Measurements from ENCODE around the gene LYAR. TPM values are rescaled to one million over a fixed set of nuclear protein-coding genes. Genes with fewer than 3 reads are reported as not detected.
"Not testable (repeated sequence)": the region's sequence is repeated elsewhere in the genome, so short reads cannot be mapped to it uniquely, and the experiment has no call there.

The LYAR gene
- total RNA-seq, 2 experiments from 2014 or later: 47.4 to 49.8 TPM

- no peaks in the 10 kb centered on the region for H3K27me3 Mint-ChIP-seq
- H3K4me3 Mint-ChIP-seq: no peak overlapping the region
- ChIA-PET POLR2A (interaction anchor here (1.3 to 7.1 kb wide), 3 partner anchors 12 to 24 kb away, joined by 5 to 57 read pairs (median 11); partner anchors contain the start of genes LYAR, TMEM128 and ZBTB49), CTCF (interaction anchor here (2.4 kb wide), 1 partner anchor 13 kb away, joined by 14 read pairs; no protein-coding TSS in a partner anchor)
- H3K9me3 Mint-ChIP-seq: no peaks in the 10 kb centered on the region
- H3K36me3 Mint-ChIP-seq (ENCODE audit: low read depth): peaks cover 68% of the 10 kb centered on the region
- H3K27ac Mint-ChIP-seq: peak overlapping the region; percentile 99
- H3K4me1 Mint-ChIP-seq: peaks cover 42% of the 10 kb centered on the region
- DNase-seq: no peak
Observed at GRCh38 chr4:4271912-4272311, 18.0 kb downstream of the LYAR start.

DNA sequence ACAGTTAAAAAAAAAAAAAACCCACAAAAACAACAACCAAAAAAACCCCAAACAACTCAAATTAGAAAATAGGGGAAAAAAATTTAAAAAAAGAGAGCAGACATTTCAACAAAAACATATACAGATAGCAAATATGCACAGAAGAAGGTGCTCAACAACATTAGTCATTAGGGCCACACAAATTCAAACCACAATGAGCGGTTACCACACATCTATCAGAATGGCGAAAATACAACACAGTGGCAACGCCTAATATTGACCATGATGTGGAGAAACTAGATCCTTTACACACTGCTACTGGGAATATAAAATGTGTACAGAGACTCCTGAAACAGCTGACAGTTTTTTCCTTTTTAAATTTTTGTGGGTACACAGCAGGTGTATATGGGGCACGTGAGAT is 19.4 kb downstream of the LYAR start:
- ChIA-PET POLR2A (interaction anchor here (0.8 to 7.1 kb wide), 6 partner anchors 10 to 160 kb away, joined by 3 to 57 read pairs (median 8); partner anchors contain the start of genes LYAR, TMEM128 and ZBTB49), CTCF (interaction anchor here (0.8 to 2.9 kb wide), 2 partner anchors 10 to 22 kb away, joined by 4 to 29 read pairs; no protein-coding TSS in a partner anchor)
- no peak for DNase-seq
- H3K4me1 Mint-ChIP-seq: peaks cover 42% of the 10 kb centered on the region
- peaks cover 74% of the 10 kb centered on the region for H3K36me3 Mint-ChIP-seq (ENCODE audit: low read depth)
- no peaks in the 10 kb centered on the region for H3K27me3 Mint-ChIP-seq
- H3K4me3 Mint-ChIP-seq: peak overlapping the region; percentile 56
- H3K9me3 Mint-ChIP-seq: no peaks in the 10 kb centered on the region
- peak overlapping the region; percentile 99 for H3K27ac Mint-ChIP-seq

DNA sequence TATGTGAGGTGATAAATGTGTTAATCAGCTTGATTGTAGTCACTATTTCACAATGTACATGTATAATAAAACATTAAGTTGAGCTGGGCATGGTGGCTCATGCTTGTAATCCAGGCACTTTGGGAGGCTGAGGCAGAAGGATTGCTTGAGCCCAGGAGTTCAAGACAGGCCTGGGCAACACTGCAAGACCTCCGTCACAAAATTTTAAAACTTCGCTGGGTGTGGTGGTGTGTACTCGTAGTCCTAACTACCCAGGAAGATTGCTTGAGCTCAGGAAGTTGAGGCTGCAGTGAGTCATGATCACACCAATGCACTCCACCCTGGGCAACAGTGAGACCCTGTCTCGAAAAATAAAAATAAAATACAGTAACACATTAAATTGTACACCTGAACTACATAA is 20.1 kb downstream of the LYAR start:
- CTCF ChIA-PET: interaction anchor here (0.8 to 2.9 kb wide), 4 partner anchors 10 to 23 kb away, joined by 3 to 29 read pairs (median 4); no protein-coding TSS in a partner anchor
- peak; percentile 56 for DNase-seq
- Mint-ChIP-seq H3K36me3 (ENCODE audit: low read depth) (peaks cover 70% of the 10 kb centered on the region), H3K27ac (peak overlapping the region; percentile 99), H3K4me1 (peaks cover 42% of the 10 kb centered on the region), H3K9me3 (no peaks in the 10 kb centered on the region), H3K27me3 (no peaks in the 10 kb centered on the region), H3K4me3 (peak overlapping the region; percentile 70)
- POLR2A ChIA-PET: interaction anchor here (0.8 to 7.1 kb wide), 5 partner anchors 10 to 161 kb away, joined by 3 to 57 read pairs (median 11); partner anchors contain the start of genes LYAR, TMEM128 and ZBTB49

- H3K4me3 Mint-ChIP-seq: peak overlapping the region; percentile 70
- H3K27ac Mint-ChIP-seq: peak overlapping the region; percentile 99
- H3K9me3 Mint-ChIP-seq: no peaks in the 10 kb centered on the region
- POLR2A ChIA-PET: interaction anchor here (0.7 to 7.1 kb wide), 7 partner anchors 10 to 62 kb away, joined by 3 to 57 read pairs (median 6); partner anchors contain the start of genes LYAR, TMEM128 and ZBTB49
- DNase-seq: peak; percentile 68
- peaks cover 42% of the 10 kb centered on the region for H3K4me1 Mint-ChIP-seq
- CTCF ChIA-PET: interaction anchor here (0.9 to 2.9 kb wide), 3 partner anchors 9 to 23 kb away, joined by 3 to 29 read pairs (median 3); no protein-coding TSS in a partner anchor
- H3K36me3 Mint-ChIP-seq (ENCODE audit: low read depth): peaks cover 65% of the 10 kb centered on the region
- no peaks in the 10 kb centered on the region for H3K27me3 Mint-ChIP-seq
Observed at GRCh38 chr4:4269331-4269731, 20.6 kb downstream of the LYAR start.

- POLR2A ChIA-PET: interaction anchor here (0.7 to 7.1 kb wide), 9 partner anchors 9 to 80 kb away, joined by 3 to 57 read pairs (median 4); partner anchors contain the start of genes LYAR, TMEM128 and ZBTB49
- H3K4me3 Mint-ChIP-seq: peak overlapping the region; percentile 70
Observed at GRCh38 chr4:4268776-4269175, 21.2 kb downstream of the LYAR start.

DNA sequence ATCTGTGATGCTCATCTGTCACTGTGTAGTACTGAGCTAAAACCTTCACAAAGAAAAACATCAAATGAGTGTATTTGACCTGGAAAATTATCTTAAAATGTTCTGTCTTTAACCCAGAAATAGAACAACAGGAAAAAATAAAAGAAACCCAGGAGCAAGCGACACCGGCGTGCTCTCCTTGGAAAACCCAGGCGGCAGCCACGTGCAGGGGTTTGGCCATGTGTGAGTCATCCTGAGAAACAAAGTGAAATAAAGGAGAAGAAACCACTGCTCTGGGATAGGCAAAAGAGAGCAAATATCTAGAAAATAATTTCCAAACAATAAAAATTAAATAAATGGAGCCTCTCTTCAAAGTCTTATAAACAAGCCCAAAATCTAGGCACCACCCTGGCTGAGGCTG is 22.0 kb downstream of the LYAR start:
- Mint-ChIP-seq H3K27me3 (no peaks in the 10 kb centered on the region), H3K27ac (peak overlapping the region; percentile 47), H3K4me3 (no peak overlapping the region), H3K4me1 (peaks cover 42% of the 10 kb centered on the region), H3K36me3 (ENCODE audit: low read depth) (peaks cover 55% of the 10 kb centered on the region), H3K9me3 (no peaks in the 10 kb centered on the region)
- DNase-seq: no peak
- POLR2A ChIA-PET: interaction anchor here (1.1 to 7.1 kb wide), 7 partner anchors 8 to 81 kb away, joined by 3 to 57 read pairs (median 4); partner anchors contain the start of genes LYAR, TMEM128 and ZBTB49
- CTCF ChIA-PET: interaction anchor here (1.0 to 2.9 kb wide), 5 partner anchors 8 to 69 kb away, joined by 3 to 29 read pairs (median 4); no protein-coding TSS in a partner anchor

More at GRCh38 chr4:4268776-4269175, 21.2 kb downstream of the LYAR start:
- Mint-ChIP-seq H3K36me3 (ENCODE audit: low read depth) (peaks cover 61% of the 10 kb centered on the region), H3K27ac (peak overlapping the region; percentile 99), H3K9me3 (no peaks in the 10 kb centered on the region), H3K4me1 (peaks cover 42% of the 10 kb centered on the region), H3K27me3 (no peaks in the 10 kb centered on the region)
- CTCF ChIA-PET: interaction anchor here (1.1 to 2.9 kb wide), 2 partner anchors 9 to 24 kb away, joined by 3 to 29 read pairs; no protein-coding TSS in a partner anchor
- DNase-seq: no peak

DNA sequence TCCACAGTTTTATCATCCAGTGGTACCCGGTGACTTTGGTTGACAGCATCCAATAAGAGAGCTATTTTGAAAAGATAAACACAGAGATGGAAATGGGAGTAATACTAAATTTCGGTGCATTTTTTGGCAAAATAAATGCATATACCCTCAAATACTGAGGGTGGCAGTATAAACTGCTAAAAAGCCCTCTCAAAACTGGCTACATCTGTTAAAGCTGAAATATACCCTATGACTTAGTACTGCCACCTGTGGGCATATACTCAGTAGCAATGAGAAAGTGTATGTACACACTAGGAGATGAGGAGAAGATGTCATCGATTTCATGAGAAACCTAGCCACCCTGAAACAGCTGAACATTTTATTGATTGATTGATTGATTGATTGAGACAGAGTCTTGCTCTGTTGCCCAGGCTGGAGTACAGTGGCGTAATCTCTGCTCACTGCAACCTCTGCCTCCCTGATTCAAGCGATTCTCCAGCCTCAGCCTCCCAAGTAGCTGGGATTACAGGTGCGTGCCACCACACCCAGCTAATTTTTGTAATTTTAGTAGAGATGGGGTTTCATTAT is 29.7 kb downstream of the LYAR start:
- Mint-ChIP-seq H3K9me3 (no peaks in the 10 kb centered on the region), H3K27ac (no peak overlapping the region), H3K4me3 (no peak overlapping the region), H3K36me3 (ENCODE audit: low read depth) (no peaks in the 10 kb centered on the region), H3K4me1 (peaks cover 4% of the 10 kb centered on the region), H3K27me3 (no peaks in the 10 kb centered on the region)
- ChIA-PET POLR2A (interaction anchor here (1.0 to 2.5 kb wide), 8 partner anchors 9 to 78 kb away, joined by 4 to 14 read pairs (median 7); partner anchors contain the start of genes LYAR, TMEM128 and ZBTB49), CTCF (interaction anchor here (0.9 to 3.5 kb wide), 21 partner anchors 9 to 171 kb away, joined by 3 to 62 read pairs (median 5); partner anchors contain the start of genes LYAR, TMEM128 and ZBTB49)
- no peak for DNase-seq

GRCh38 chr4:4259484-4260100 is 30.4 kb downstream of the LYAR start:
- Mint-ChIP-seq H3K27ac (no peak overlapping the region), H3K9me3 (no peaks in the 10 kb centered on the region), H3K36me3 (ENCODE audit: low read depth) (no peaks in the 10 kb centered on the region), H3K4me3 (no peak overlapping the region), H3K4me1 (peaks cover 4% of the 10 kb centered on the region), H3K27me3 (no peaks in the 10 kb centered on the region)
- no peak for DNase-seq
- ChIA-PET CTCF (interaction anchor here (0.9 to 3.5 kb wide), 21 partner anchors 8 to 172 kb away, joined by 3 to 62 read pairs (median 5); partner anchors contain the start of genes LYAR, TMEM128 and ZBTB49), POLR2A (interaction anchor here (1.0 to 2.5 kb wide), 8 partner anchors 10 to 79 kb away, joined by 4 to 14 read pairs (median 7); partner anchors contain the start of genes LYAR, TMEM128 and ZBTB49)

- POLR2A ChIA-PET; H3K27ac Mint-ChIP-seq; DNase-seq; H3K4me1 Mint-ChIP-seq; H3K27me3 Mint-ChIP-seq; H3K9me3 Mint-ChIP-seq; H3K4me3 Mint-ChIP-seq; CTCF ChIA-PET; H3K36me3 Mint-ChIP-seq (ENCODE audit: low read depth): not testable (repeated sequence)
Observed at GRCh38 chr4:4257705-4258104, 32.2 kb downstream of the LYAR start.

GRCh38 chr4:4256799-4257198 is 33.2 kb downstream of the LYAR start:
- H3K9me3 Mint-ChIP-seq: no peaks in the 10 kb centered on the region
- CTCF ChIA-PET: interaction anchor here (1.3 to 2.3 kb wide), 3 partner anchors 10 to 79 kb away, joined by 3 to 10 read pairs (median 4); no protein-coding TSS in a partner anchor
- no peak for DNase-seq
- no peaks in the 10 kb centered on the region for H3K36me3 Mint-ChIP-seq (ENCODE audit: low read depth)
- H3K4me1 Mint-ChIP-seq: peaks cover 9% of the 10 kb centered on the region
- H3K4me3 Mint-ChIP-seq: no peak overlapping the region
- H3K27ac Mint-ChIP-seq: no peak overlapping the region
- POLR2A ChIA-PET: interaction anchor here (1.0 to 1.6 kb wide), 3 partner anchors 9 to 33 kb away, joined by 3 to 8 read pairs (median 3); partner anchors contain the start of genes LYAR, TMEM128 and ZBTB49
- no peaks in the 10 kb centered on the region for H3K27me3 Mint-ChIP-seq

DNA sequence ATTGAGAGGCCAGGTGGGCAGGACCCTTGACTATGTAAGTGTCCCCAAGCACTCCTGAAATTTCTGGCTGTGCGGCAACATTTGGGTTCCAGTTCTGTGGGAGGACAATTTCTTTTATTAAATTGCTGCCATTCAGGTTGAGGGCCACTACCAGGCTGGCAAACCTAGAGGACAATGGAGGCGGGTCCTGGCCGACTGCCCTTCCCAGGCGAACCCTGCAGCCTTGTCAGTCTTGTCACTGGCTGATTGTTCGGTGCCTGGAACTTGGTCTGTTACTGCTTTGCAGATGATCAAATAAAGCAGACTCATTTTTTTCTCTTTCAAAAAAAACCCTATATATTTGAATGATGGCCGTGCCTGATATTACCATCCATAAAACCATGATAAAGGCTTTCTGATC is 35.3 kb downstream of the LYAR start:
- Mint-ChIP-seq H3K27me3 (no peaks in the 10 kb centered on the region), H3K9me3 (no peaks in the 10 kb centered on the region), H3K36me3 (ENCODE audit: low read depth) (no peaks in the 10 kb centered on the region), H3K4me3 (no peak overlapping the region), H3K27ac (no peak overlapping the region), H3K4me1 (peaks cover 8% of the 10 kb centered on the region)
- ChIA-PET POLR2A (interaction anchor here (0.9 kb wide), 1 partner anchor 78 kb away, joined by 3 read pairs; no protein-coding TSS in a partner anchor), CTCF (interaction anchor here (1.5 to 2.3 kb wide), 3 partner anchors 9 to 78 kb away, joined by 4 to 10 read pairs (median 6); no protein-coding TSS in a partner anchor)
- DNase-seq: no peak

DNA sequence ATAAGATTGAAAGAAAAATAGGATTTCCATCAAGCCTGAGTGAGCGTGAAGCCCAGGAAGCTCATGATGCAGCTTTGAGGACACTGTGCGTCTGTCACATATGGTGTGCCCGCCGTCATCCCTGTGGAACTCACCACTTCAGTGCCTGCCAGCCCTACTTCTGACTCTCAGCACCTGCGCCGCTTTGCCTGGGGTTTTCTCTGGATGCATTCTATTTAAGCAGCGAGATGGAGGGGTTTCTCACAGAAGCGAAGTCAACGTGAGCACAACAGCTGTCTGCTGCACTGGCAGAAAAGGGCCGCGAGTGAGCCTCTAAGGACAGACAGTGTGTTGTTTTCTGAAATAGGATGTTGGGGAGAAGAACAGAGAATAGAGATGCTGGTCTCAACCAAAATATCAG is 35.8 kb downstream of the LYAR start:
- Mint-ChIP-seq H3K27ac (no peak overlapping the region), H3K4me1 (peaks cover 10% of the 10 kb centered on the region), H3K9me3 (no peaks in the 10 kb centered on the region), H3K27me3 (no peaks in the 10 kb centered on the region), H3K4me3 (no peak overlapping the region), H3K36me3 (ENCODE audit: low read depth) (no peaks in the 10 kb centered on the region)
- ChIA-PET CTCF (interaction anchor here (1.6 to 2.3 kb wide), 2 partner anchors 9 to 78 kb away, joined by 6 to 10 read pairs; no protein-coding TSS in a partner anchor), POLR2A (interaction anchor here (0.9 kb wide), 1 partner anchor 79 kb away, joined by 3 read pairs; no protein-coding TSS in a partner anchor)
- no peak for DNase-seq

Data from activated CD4-positive, alpha-beta memory T cell treated with anti-CD3 and anti-CD28 coated beads, Interleukin-2, amount 10 ng/mL, durations not matched to agents 7 days and 5 days (primary cell).